Astrocyte of the spinal cord (primary cell): ENCODE data around the gene LMNTD2.
"Not testable (repeated sequence)": the region's sequence is repeated elsewhere in the genome, so short reads cannot be mapped to it uniquely, and the experiment has no call there.

Experiments
- DNase-seq: peaks from one replicate; pipeline ENCODE4 v3.0.0; 2011; ENCODE audit warnings: low read depth, low spot score
- H3K4me3 ChIP-seq: 2 replicates; pipeline ENCODE4 v1.5.1; 2011; ENCODE audit warnings: low read depth, mild to moderate bottlenecking, low read length, moderate library complexity
- in situ Hi-C: cut with HindIII; loops from 2 replicates; pipeline ENCODE4 v1.10.0; 2017; ENCODE audit warnings: low sequenced_read_pairs
- TF ChIP-seq, protein P1 (sequence below): IDR thresholded peaks from 2 replicates; pipeline ENCODE4 v1.5.1; 2012; ENCODE audit warnings: low read depth, mild to moderate bottlenecking, low read length, inconsistent platforms

Gene LMNTD2

DNA sequence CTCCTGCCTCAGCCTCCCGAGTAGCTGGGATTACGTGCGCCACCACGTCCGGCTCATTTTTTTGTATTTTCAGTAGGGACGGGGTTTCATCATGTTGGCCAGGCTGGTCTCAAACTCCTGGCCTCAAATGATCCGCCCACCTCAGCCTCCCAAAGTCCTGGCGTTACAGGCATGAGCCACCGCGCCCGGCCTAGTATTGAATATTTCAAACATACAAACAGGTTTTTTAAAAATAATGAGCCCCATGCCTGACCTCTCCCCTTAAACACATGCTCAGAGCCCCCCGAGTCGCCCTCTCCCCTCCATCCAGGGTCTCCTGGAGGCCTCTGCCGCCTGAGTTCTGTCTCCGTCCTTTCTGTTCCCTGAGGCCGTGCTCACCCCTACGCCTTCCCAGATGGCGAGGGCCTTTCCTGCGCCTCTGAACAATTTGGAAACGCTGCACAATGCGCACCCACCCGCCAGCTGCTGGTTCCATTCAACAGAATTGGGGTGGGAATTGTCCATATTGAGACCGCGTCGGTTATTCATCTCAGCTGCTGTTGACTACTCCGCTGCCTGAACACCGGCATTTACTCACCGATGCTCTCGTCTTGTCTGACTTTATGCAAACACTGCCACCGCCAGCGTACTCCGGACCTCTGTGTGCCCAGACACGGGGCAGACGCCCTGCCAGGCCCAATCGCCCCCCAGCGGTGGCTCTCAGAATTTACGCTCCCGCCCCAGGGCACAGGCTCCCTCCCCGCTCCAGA, 39.9 kb downstream of the LMNTD2 start:
- DNase-seq = no peak
- TF ChIP-seq, protein P1, sequence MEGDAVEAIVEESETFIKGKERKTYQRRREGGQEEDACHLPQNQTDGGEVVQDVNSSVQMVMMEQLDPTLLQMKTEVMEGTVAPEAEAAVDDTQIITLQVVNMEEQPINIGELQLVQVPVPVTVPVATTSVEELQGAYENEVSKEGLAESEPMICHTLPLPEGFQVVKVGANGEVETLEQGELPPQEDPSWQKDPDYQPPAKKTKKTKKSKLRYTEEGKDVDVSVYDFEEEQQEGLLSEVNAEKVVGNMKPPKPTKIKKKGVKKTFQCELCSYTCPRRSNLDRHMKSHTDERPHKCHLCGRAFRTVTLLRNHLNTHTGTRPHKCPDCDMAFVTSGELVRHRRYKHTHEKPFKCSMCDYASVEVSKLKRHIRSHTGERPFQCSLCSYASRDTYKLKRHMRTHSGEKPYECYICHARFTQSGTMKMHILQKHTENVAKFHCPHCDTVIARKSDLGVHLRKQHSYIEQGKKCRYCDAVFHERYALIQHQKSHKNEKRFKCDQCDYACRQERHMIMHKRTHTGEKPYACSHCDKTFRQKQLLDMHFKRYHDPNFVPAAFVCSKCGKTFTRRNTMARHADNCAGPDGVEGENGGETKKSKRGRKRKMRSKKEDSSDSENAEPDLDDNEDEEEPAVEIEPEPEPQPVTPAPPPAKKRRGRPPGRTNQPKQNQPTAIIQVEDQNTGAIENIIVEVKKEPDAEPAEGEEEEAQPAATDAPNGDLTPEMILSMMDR = no peak
- H3K4me3 ChIP-seq = no peak overlapping the region
- in situ Hi-C loops = no loop called here

GRCh38 chr11:518463-519202, 41.9 kb downstream of the LMNTD2 start:
- TF ChIP-seq, protein P1 = peak; percentile 72
- in situ Hi-C loops = no loop called here
- peak; percentile 93 for DNase-seq

DNA sequence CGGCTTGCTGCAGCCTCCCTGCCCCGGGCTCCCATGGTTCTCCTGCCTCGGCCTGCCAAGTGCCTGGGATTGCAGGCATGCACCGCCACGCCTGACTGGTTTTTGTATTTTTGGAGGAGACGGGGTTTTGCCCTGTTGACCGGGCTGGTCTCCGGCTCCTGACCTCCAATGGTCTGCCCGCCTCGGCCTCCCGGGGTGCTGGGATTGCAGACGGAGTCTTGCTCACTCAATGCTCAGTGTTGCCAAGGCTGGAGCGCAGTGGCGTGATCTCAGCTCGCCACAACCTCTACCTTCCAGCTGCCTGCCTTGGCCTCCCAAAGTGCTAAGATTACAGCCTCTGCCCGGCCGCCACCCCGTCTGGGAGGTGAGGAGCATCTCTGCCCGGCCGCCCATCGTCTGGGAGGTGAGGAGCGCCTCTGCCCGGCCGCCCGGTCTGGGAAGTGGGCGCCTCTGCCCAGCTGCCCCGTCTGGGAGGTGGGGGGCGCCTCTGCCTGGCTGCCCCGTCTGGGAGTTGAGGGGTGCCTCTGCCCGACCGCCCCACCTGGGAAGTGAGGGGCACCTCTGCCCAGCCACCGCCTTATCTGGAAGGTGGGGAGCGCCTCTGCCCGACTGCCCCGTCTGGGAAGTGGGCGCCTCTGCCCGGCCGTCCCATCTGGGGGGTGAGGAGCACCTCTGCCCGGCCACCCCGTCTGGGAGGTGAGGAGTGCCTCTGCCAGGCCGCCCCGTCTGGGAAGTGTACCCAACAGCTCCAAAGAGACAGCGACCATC, 43.4 kb downstream of the LMNTD2 start:
- in situ Hi-C loops, DNase-seq, H3K4me3 ChIP-seq: not testable (repeated sequence)

More at GRCh38 chr11:518463-519202, 41.9 kb downstream of the LMNTD2 start:
- peak overlapping the region; percentile 15 for H3K4me3 ChIP-seq

DNA sequence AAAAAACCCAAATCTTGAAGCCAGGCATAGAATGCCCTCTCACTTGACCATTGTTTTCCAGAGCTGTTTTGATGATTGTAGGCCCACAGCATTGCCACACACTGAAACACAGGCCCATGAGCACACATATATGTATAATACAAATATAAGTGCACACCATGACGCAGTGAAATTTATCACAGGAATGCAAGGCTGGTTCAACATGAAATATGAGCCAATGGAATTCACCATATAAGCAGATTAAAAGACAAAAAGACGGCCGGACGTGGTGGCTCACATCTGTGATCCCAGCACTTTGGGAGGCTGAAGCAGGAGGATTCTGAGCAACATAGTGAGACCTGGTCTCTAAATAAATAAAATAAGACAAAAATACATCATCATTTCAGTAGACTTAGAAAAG, 44.1 kb downstream of the LMNTD2 start:
- in situ Hi-C loops = no loop called here
- H3K4me3 ChIP-seq = no peak overlapping the region
- TF ChIP-seq, protein P1 = no peak
- no peak for DNase-seq

GRCh38 chr11:515131-515530, 45.4 kb downstream of the LMNTD2 start:
- in situ Hi-C loops = no loop called here
- DNase-seq = no peak
- TF ChIP-seq, protein P1 = no peak
- no peak overlapping the region for H3K4me3 ChIP-seq

- in situ Hi-C loops = no loop called here
- DNase-seq = no peak
- H3K4me3 ChIP-seq = no peak overlapping the region
- TF ChIP-seq, protein P1 = no peak
Measured at GRCh38 chr11:514606-515005, 45.9 kb downstream of the LMNTD2 start.
